Measurements from ENCODE around the gene DNMT1. TPM values are rescaled to one million over a fixed set of nuclear protein-coding genes. Genes with fewer than 3 reads are reported as not detected.
A peak's percentile ranks its signal among the peaks of the same experiment; 100 is the strongest.
"Not testable (repeated sequence)": the region's sequence is repeated elsewhere in the genome, so short reads cannot be mapped to it uniquely, and the experiment has no call there.

The DNMT1 gene
- polyA plus RNA-seq, 1 experiment: 60.7 TPM

DNA sequence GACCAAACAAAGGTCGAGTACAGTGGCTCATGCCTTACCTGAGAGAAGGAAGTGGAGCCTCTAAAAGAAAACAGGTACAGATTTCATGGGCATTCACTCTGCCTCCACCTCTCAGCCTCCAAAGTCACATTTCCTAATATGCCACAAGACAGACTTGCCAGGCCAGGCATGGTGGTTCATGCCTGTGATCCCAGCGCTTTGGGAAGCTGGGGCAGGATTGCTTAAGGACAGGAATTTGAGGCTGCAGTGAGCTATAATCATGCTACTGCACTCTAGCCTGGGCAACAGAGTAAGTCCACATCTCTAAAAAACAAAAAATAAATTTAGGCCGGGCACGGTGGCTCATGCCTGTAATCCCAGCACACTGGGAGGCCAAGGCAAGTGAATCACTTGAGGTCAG is 10.9 kb upstream of the DNMT1 start:
- TF ChIP-seq, protein P1, sequence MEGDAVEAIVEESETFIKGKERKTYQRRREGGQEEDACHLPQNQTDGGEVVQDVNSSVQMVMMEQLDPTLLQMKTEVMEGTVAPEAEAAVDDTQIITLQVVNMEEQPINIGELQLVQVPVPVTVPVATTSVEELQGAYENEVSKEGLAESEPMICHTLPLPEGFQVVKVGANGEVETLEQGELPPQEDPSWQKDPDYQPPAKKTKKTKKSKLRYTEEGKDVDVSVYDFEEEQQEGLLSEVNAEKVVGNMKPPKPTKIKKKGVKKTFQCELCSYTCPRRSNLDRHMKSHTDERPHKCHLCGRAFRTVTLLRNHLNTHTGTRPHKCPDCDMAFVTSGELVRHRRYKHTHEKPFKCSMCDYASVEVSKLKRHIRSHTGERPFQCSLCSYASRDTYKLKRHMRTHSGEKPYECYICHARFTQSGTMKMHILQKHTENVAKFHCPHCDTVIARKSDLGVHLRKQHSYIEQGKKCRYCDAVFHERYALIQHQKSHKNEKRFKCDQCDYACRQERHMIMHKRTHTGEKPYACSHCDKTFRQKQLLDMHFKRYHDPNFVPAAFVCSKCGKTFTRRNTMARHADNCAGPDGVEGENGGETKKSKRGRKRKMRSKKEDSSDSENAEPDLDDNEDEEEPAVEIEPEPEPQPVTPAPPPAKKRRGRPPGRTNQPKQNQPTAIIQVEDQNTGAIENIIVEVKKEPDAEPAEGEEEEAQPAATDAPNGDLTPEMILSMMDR (IDR thresholded peaks at IDR 0.05; ENCODE audit: low read depth, low read length): no peak
- Histone ChIP-seq H3K27ac (ENCODE audit: low read depth, low read length) (no peak overlapping the region), H3K27me3 (ENCODE audit: control insufficient read depth, insufficient read depth, low read length) (no peaks in the 10 kb centered on the region), H3K4me3 (ENCODE audit: low read depth, low read length) (no peak overlapping the region), H3K9me3 (ENCODE audit: control insufficient read depth, insufficient read depth, low read length) (peaks cover 4% of the 10 kb centered on the region; the same call in 1 of the 2 replicates)
- no peak for DNase-seq (ENCODE audit: low read depth, low spot score)
- CTCF ChIA-PET: interaction anchor here (1.8 kb wide), 1 partner anchor 44 kb away, joined by 5 read pairs; no protein-coding TSS in a partner anchor
- POLR2A ChIA-PET: interaction anchor here (1.5 kb wide), 1 partner anchor 11 kb away, joined by 4 read pairs; the partner anchor contains the start of gene DNMT1

- H3K9me3 ChIP-seq (ENCODE audit: control insufficient read depth, insufficient read depth, low read length): peaks cover 4% of the 10 kb centered on the region; the same call in 1 of the 2 replicates
- no peak overlapping the region for H3K4me3 ChIP-seq (ENCODE audit: low read depth, low read length)
- no peak for DNase-seq (ENCODE audit: low read depth, low spot score)
- H3K27me3 ChIP-seq (ENCODE audit: control insufficient read depth, insufficient read depth, low read length): no peaks in the 10 kb centered on the region
- POLR2A ChIA-PET: no interaction called here
- CTCF ChIA-PET: interaction anchor here (0.8 kb wide), 1 partner anchor 55 kb away, joined by 6 read pairs; no protein-coding TSS in a partner anchor
- TF ChIP-seq, protein P1 (IDR thresholded peaks at IDR 0.05; ENCODE audit: low read depth, low read length): no peak
- H3K27ac ChIP-seq (ENCODE audit: low read depth, low read length): no peak overlapping the region
Observed at GRCh38 chr19:10203686-10204085, 8.9 kb upstream of the DNMT1 start.

- Histone ChIP-seq H3K27ac (ENCODE audit: low read depth, low read length) (no peak overlapping the region), H3K9me3 (ENCODE audit: control insufficient read depth, insufficient read depth, low read length) (no peaks in the 10 kb centered on the region), H3K27me3 (ENCODE audit: control insufficient read depth, insufficient read depth, low read length) (no peaks in the 10 kb centered on the region), H3K4me3 (ENCODE audit: low read depth, low read length) (no peak overlapping the region)
- TF ChIP-seq, protein P1 (IDR thresholded peaks at IDR 0.05; ENCODE audit: low read depth, low read length): no peak
- no peak for DNase-seq (ENCODE audit: low read depth, low spot score)
- ChIA-PET POLR2A (interaction anchor here (0.6 kb wide), 1 partner anchor 39 kb away, joined by 6 read pairs; no protein-coding TSS in a partner anchor), CTCF (interaction anchor here (1.7 kb wide), 1 partner anchor 58 kb away, joined by 7 read pairs; no protein-coding TSS in a partner anchor)
Observed at GRCh38 chr19:10201176-10201575, 6.4 kb upstream of the DNMT1 start.

DNA sequence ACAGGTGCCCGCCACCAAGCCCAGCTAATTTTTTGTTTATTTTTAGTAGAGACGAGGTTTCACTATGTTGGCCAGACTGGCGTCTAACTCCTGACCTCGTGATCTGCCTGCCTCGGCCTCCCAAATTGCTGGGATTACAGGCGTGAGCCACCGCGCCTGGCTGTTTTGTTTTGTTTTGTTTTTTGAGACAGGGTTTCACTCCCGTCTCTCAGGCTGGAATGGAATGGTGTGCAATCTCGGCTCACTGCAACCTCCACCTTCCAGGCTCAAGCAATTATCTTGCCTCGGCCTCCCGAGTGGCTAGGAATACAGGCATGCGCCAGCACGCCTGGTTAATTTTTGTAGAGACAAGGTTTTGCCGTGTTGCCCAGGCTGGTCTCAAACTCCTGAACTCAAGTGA is 5.3 kb upstream of the DNMT1 start:
- DNase-seq (ENCODE audit: low read depth, low spot score); H3K4me3 ChIP-seq (ENCODE audit: low read depth, low read length); H3K27ac ChIP-seq (ENCODE audit: low read depth, low read length); CTCF ChIA-PET; H3K9me3 ChIP-seq (ENCODE audit: control insufficient read depth, insufficient read depth, low read length); H3K27me3 ChIP-seq (ENCODE audit: control insufficient read depth, insufficient read depth, low read length): not testable (repeated sequence)
- POLR2A ChIA-PET: interaction anchor here (0.6 kb wide), 1 partner anchor 17 kb away, joined by 3 read pairs; no protein-coding TSS in a partner anchor

DNA sequence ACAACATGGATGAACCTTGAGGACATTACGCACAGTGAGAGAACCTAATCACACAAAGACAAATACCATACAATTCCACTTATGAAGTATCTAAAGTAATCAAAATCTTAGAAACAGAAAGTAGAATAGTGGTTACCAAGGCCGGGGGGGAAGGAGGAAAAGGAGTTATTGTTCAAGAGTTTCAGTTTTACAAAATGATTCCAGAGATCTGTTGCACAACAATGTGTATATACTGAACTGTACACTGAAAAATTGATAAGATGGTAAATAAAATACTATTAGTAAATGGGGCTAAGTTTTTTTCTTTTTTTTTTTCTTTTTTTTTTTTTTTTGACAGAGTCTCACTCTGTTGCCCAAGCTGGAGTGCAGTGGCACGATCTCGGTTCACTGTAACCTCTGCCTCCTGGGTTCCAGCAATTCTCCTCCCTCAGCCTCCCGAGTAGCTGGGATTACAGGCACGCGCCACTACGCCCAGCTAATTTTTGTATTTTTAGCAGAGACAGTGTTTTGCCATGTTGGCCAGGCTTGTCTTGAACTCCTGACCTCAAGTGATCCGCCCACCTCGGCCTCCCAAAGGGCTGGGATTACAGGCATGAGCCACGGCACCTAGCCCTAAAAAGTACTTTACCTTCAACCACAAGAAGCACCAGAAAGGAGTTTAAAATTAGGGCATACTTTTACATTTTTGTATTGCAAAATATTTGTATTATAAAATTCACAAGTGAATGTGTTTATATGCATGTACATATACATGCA is 4.3 kb upstream of the DNMT1 start:
- POLR2A ChIA-PET; CTCF ChIA-PET; DNase-seq (ENCODE audit: low read depth, low spot score); H3K4me3 ChIP-seq (ENCODE audit: low read depth, low read length); H3K27ac ChIP-seq (ENCODE audit: low read depth, low read length); H3K9me3 ChIP-seq (ENCODE audit: control insufficient read depth, insufficient read depth, low read length); H3K27me3 ChIP-seq (ENCODE audit: control insufficient read depth, insufficient read depth, low read length): not testable (repeated sequence)

DNA sequence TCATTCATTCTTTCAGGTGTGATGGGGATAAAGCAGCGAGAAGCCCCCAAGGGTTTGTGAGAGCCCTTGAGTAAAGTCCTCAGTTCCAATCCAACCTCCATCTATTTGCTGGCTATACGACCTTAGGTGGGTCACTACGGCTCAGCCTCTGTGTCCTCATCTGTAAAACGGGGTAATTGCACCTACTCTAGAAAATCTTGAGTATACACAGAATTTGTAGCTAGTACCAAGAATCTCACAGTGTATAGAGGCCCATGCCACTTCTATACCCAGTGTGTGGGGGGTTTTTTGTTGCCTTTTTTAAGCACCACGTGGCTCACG is 406 bp upstream of the DNMT1 start:
- DNase-seq (ENCODE audit: low read depth, low spot score): no peak
- Histone ChIP-seq H3K9me3 (ENCODE audit: control insufficient read depth, insufficient read depth, low read length) (peaks cover 4% of the 10 kb centered on the region; the same call in 1 of the 2 replicates), H3K27ac (ENCODE audit: low read depth, low read length) (no peak overlapping the region), H3K4me3 (ENCODE audit: low read depth, low read length) (peak overlapping the region; percentile 85), H3K27me3 (ENCODE audit: control insufficient read depth, insufficient read depth, low read length) (no peaks in the 10 kb centered on the region)
- ChIA-PET CTCF (interaction anchor here (0.6 to 2.1 kb wide), 4 partner anchors 15 to 96 kb away, joined by 3 to 5 read pairs (median 3); no protein-coding TSS in a partner anchor), POLR2A (interaction anchor here (0.6 to 2.3 kb wide), 6 partner anchors 10 to 55 kb away, joined by 3 to 11 read pairs (median 5); no protein-coding TSS in a partner anchor)
- TF ChIP-seq, protein P1 (IDR thresholded peaks at IDR 0.05; ENCODE audit: low read depth, low read length): no peak
